GM12878 (cell line): ENCODE data around the gene CSTF1. TPM values are rescaled to one million over a fixed set of nuclear protein-coding genes. Genes with fewer than 3 reads are reported as not detected.
A peak's percentile ranks its signal among the peaks of the same experiment; 100 is the strongest.

ENCODE experiments used
- ATAC-seq: fragments of 200-7000 bp; cut with Tn5 transposase; 3 replicates; pipeline ENCODE4 v1.9.1; 2020; ENCODE audit warnings: mild to moderate bottlenecking, moderate library complexity
- BruUV-seq: library from RNA; stranded (reverse); fragments of 400-500 nt; replicated peaks from 2 replicates; lab custom pipeline; 2021; lab: Mats Ljungman, UMichigan
- CTCF ChIA-PET: fragments of 300-600 bp; sonication (Branson Sonifier 250); formaldehyde crosslinking; extraction: SDS; loops from one replicate; lab custom pipeline; 2021; ENCODE audit warnings: inconsistent platforms; lab: Yijun Ruan, JAX
- POLR2A ChIA-PET: fragments of 350-600 bp; formaldehyde crosslinking; extraction: SDS; loops from one replicate; lab custom pipeline; 2021; ENCODE audit warnings: inconsistent platforms; lab: Charles Lee
- RAD21 ChIA-PET: fragments of 300-600 bp; sonication (Branson Sonifier 250); formaldehyde crosslinking; loops from one replicate; lab custom pipeline; 2023; ENCODE audit warnings: antibody characterized with exemption; ENCODE audit not compliant: unreplicated experiment; lab: Charles Lee
- SMC1A ChIA-PET: fragments of 300-600 bp; sonication (Branson Sonifier 250); formaldehyde crosslinking; loops from one replicate; lab custom pipeline; 2023; ENCODE audit not compliant: unreplicated experiment, uncharacterized antibody; lab: Charles Lee
- DNase-seq: peaks from one replicate; pipeline ENCODE4 v3.0.0-alpha.2; 2011; ENCODE audit warnings: low read depth, low spot score
- FAIRE-seq: peaks from 3 replicates; lab custom pipeline; 2011; peaks lifted over from hg19 to GRCh38; lab: Jason Lieb, UNC
- H2AFZ ChIP-seq: 2 replicates; pipeline ENCODE4 v1.6.0; 2011; ENCODE audit warnings: low read depth, low read length, control low read depth; ENCODE audit not compliant: control insufficient read depth
- H3K27ac ChIP-seq: 2 replicates; pipeline ENCODE4 v1.5.1; 2011; ENCODE audit warnings: control low read depth; ENCODE audit not compliant: control insufficient read depth, insufficient read depth
- H3K27me3 ChIP-seq, 2 experiments: replicated peaks in 1 of 2; 2 replicates each; pipeline versions ENCODE4 v1.6.0 to v1.6.1; 2011; ENCODE audit warnings: low read length in 1 of 2; ENCODE audit not compliant: control insufficient read depth in 2 of 2, insufficient read depth in 2 of 2
- H3K36me3 ChIP-seq, 2 experiments: 2 replicates each; pipeline ENCODE4 v1.5.1; 2011; ENCODE audit warnings: low read length in 1 of 2; ENCODE audit not compliant: control insufficient read depth in 2 of 2, insufficient read depth in 2 of 2
- H3K4me1 ChIP-seq: 2 replicates; pipeline ENCODE4 v1.6.1; 2011; ENCODE audit warnings: mild to moderate bottlenecking, low read length, moderate library complexity, mixed read lengths; ENCODE audit not compliant: control insufficient read depth, insufficient read depth
- H3K4me2 ChIP-seq: 2 replicates; pipeline ENCODE4 v1.6.0; 2011; ENCODE audit warnings: control low read depth; ENCODE audit not compliant: control insufficient read depth, insufficient read depth
- H3K4me3 ChIP-seq: fragments of 200-600 bp; sonication (generic); 2 replicates; pipeline ENCODE4 v1.5.1; 2016
- H3K79me2 ChIP-seq: 2 replicates; pipeline ENCODE4 v1.6.0; 2011; ENCODE audit warnings: low read length; ENCODE audit not compliant: control insufficient read depth, insufficient read depth
- H3K9ac ChIP-seq: 2 replicates; pipeline ENCODE4 v1.8.0; 2011; ENCODE audit warnings: low read length, control low read depth, mixed read lengths; ENCODE audit not compliant: control insufficient read depth, insufficient read depth
- H3K9me3 ChIP-seq: replicated peaks from 3 replicates; pipeline ENCODE4 v1.5.1; 2011; ENCODE audit warnings: mild to moderate bottlenecking, low read length; ENCODE audit not compliant: control insufficient read depth, insufficient read depth
- H4K20me1 ChIP-seq: 2 replicates; pipeline ENCODE4 v1.6.0; 2011; ENCODE audit not compliant: control insufficient read depth, insufficient read depth
- CHD2 ChIP-seq: IDR thresholded peaks from 2 replicates; pipeline ENCODE4 v1.6.1; 2011; ENCODE audit warnings: low read depth, low read length, improper control_type of control experiment, borderline replicate concordance
- CREM ChIP-seq: IDR thresholded peaks from 2 replicates; pipeline ENCODE4 v1.6.1; 2014; ENCODE audit warnings: antibody characterized with exemption, low read depth
- HDGF ChIP-seq: fragments of 450-650 bp; IDR thresholded peaks from 2 replicates; pipeline ENCODE4 v1.6.1; 2016; ENCODE audit warnings: antibody characterized with exemption
- IKZF1 ChIP-seq: fragments of 450-650 bp; conservative IDR thresholded peaks from 2 replicates; pipeline ENCODE4 v1.6.1; 2017; ENCODE audit warnings: antibody characterized with exemption, mild to moderate bottlenecking
- JUNB ChIP-seq: IDR thresholded peaks from 2 replicates; pipeline ENCODE4 v1.6.1; 2016; ENCODE audit warnings: antibody characterized with exemption, mild to moderate bottlenecking
- LARP7 ChIP-seq: fragments of 450-650 bp; IDR thresholded peaks from 2 replicates; pipeline ENCODE4 v1.6.1; 2017; ENCODE audit warnings: mild to moderate bottlenecking
- MEF2A ChIP-seq: IDR thresholded peaks from 2 replicates; pipeline ENCODE4 v1.6.1; 2011; ENCODE audit warnings: low read depth, mild to moderate bottlenecking, low read length, moderate library complexity; ENCODE audit not compliant: insufficient read depth
- MTA3 ChIP-seq: IDR thresholded peaks from 2 replicates; pipeline ENCODE4 v1.6.1; 2012; ENCODE audit warnings: low read length, inconsistent platforms, borderline replicate concordance
- NFYA ChIP-seq: IDR thresholded peaks from 2 replicates; pipeline ENCODE4 v1.6.1; 2011; ENCODE audit warnings: low read depth, mild to moderate bottlenecking, low read length, improper control_type of control experiment, borderline replicate concordance
- NFYB ChIP-seq: IDR thresholded peaks from 2 replicates; pipeline ENCODE4 v1.6.1; 2011; ENCODE audit warnings: low read depth, mild to moderate bottlenecking, low read length, improper control_type of control experiment, moderate library complexity; ENCODE audit not compliant: insufficient read depth
- NR2C2 ChIP-seq: IDR thresholded peaks from 2 replicates; pipeline ENCODE4 v1.6.1; 2011; ENCODE audit warnings: borderline replicate concordance, low read depth; ENCODE audit not compliant: control insufficient read depth, insufficient read length
- SIN3A ChIP-seq: IDR thresholded peaks from 2 replicates; pipeline ENCODE4 v1.6.1; 2012; ENCODE audit warnings: low read depth, low read length, improper control_type of control experiment
- SMAD1 ChIP-seq: fragments of 450-650 bp; IDR thresholded peaks from 2 replicates; pipeline ENCODE4 v1.6.1; 2018; ENCODE audit warnings: mild to moderate bottlenecking, low read depth; ENCODE audit not compliant: partially characterized antibody
- SMARCA5 ChIP-seq: fragments of 450-650 bp; IDR thresholded peaks from 2 replicates; pipeline ENCODE4 v1.6.1; 2017; ENCODE audit warnings: mild to moderate bottlenecking
- WRNIP1 ChIP-seq: IDR thresholded peaks from 2 replicates; pipeline ENCODE4 v1.6.1; 2011; ENCODE audit warnings: low read depth, low read length, improper control_type of control experiment, borderline replicate concordance
- ZBED1 ChIP-seq: IDR thresholded peaks from 2 replicates; pipeline ENCODE4 v1.6.1; 2016; ENCODE audit warnings: borderline replicate concordance
- ZNF207 ChIP-seq: fragments of 450-650 bp; IDR thresholded peaks from 2 replicates; pipeline ENCODE4 v1.6.1; 2014; ENCODE audit warnings: antibody characterized with exemption, mild to moderate bottlenecking, borderline replicate concordance
- ZNF384 ChIP-seq: IDR thresholded peaks from 2 replicates; pipeline ENCODE4 v1.6.1; 2012; ENCODE audit warnings: low read depth, mild to moderate bottlenecking, low read length, improper control_type of control experiment, borderline replicate concordance
- WGBS: methylation state at CpG from one replicate; pipeline ENCODE4 v1.1.6; 2016; ENCODE audit warnings: low lambda C conversion rate; ENCODE audit not compliant: insufficient replicate concordance, insufficient coverage; ENCODE audit errors: missing lambda C conversion rate; 5-methylcytosine and 5-hydroxymethylcytosine counted together
- in situ Hi-C: fragments of 300-500 bp; cut with MboI; formaldehyde crosslinking; loops from 9 replicates; pipeline ENCODE4 v1.14.3; 2018; ENCODE audit warnings: mixed read lengths
- intact Hi-C: fragments of 100-400 bp; cut with micrococcal nuclease; formaldehyde crosslinking; loops from one replicate; pipeline ENCODE4 v1.14.2; 2022; ENCODE audit not compliant: unreplicated experiment
- polyA plus RNA-seq, 11 experiments: library from polyadenylated mRNA; depleted of rRNA in 4 of 11; unstranded in 6 of 11; stranded (reverse) in 5 of 11; fragments of >200 nt; fragmentation: Nextera tagmentation in 4 of 11; fragmentation: Illumina TruSeq in 1 of 11; extraction: Ambion mirVana in 4 of 11; extraction: Trizol in 1 of 11; gene quantifications; 1 replicate in 1 of 11; 2 replicates in 10 of 11; pipeline versions ENCODE4 v1.2.1 to v1.2.3, GENCODE V29; 2011 to 2016; ENCODE audit warnings: inconsistent platforms in 2 of 11, missing spikeins in 2 of 11, low read depth in 1 of 11
- total RNA-seq, 4 experiments: library from RNA; depleted of rRNA in 3 of 4; stranded (reverse); fragments of >200 nt in 3 of 4; fragmentation: Illumina TruSeq in 1 of 4; extraction: Trizol in 1 of 4; gene quantifications; 2 replicates each; pipeline versions ENCODE4 v1.2.1 to v1.2.3, GENCODE V29; 2013 to 2021
- TF ChIP-seq, protein P1 (sequence below): IDR thresholded peaks from 2 replicates; pipeline ENCODE4 v1.6.1; 2011; ENCODE audit warnings: borderline replicate concordance, low read depth, mild to moderate bottlenecking, moderate library complexity, low read length; ENCODE audit not compliant: insufficient read depth, poor library complexity, severe bottlenecking

Gene CSTF1
- total and polyA plus RNA-seq, 10 of the 15 experiments (the other 5 are each of a cell fraction or from before 2014, with no cell fraction given): 41.8 to 89.1 (median 50.1) TPM

DNA sequence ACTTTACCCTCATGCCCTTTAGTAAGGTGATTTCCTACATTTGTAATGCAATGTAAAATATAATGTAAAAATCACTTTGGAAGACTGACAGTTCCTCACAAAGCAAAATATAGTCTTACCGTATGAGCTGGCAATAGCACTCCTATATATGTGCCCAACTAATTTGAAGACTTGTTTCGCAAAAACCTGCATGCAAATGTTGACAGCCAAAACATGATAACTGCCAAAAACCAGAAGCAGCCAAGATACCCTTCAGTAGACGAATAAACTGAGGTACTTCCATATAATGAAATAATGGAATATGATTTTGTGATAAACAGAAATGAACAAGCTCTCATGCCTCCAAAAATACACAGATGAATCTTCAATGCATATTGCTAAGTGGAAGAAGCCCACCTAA, 14.1 kb upstream of the CSTF1 start (continued):
- no peak for TF ChIP-seq ZNF384
- no peak for TF ChIP-seq CHD2
- TF ChIP-seq JUNB: no peak
- TF ChIP-seq MEF2A: no peak
- TF ChIP-seq SIN3A: no peak
- TF ChIP-seq NR2C2: no peak
- TF ChIP-seq, all 136 proteins: peak for 0

DNA sequence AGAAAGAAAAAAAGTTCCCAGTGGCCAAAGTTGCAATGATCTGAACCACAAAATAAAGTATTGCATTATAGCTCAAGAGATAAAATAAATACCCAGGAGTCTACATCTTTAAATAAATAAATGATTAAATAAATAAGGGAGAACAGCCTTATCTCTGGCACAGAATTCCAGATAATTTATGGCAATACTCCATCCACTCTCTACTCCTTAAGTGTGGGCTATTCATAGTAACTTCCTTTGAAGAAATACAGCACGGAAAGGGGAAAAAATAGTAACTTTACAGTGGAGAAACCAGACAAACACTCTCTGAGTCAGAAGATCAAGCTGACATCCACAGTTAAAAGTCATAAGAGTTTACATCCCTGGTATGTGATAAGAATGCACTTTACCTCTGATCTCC, 12.1 kb upstream of the CSTF1 start:
- POLR2A ChIA-PET: interaction anchor here (0.6 kb wide), 1 partner anchor 10 kb away, joined by 3 read pairs; no protein-coding TSS in a partner anchor
- BruUV-seq: TSS peak; percentile 25
- FAIRE-seq: no peak
- Histone ChIP-seq H4K20me1 (peaks cover 3% of the 10 kb centered on the region), H3K9me3 (no peaks in the 10 kb centered on the region), H3K27ac (no peak overlapping the region), H3K9ac (no peak overlapping the region), H3K79me2 (peaks cover 15% of the 10 kb centered on the region), H3K4me2 (no peak overlapping the region), H3K36me3 (peaks cover 10 to 33% of the 10 kb centered on the region in 2 experiments; a peak in 3 of 4 replicates), H3K4me3 (no peak overlapping the region), H3K27me3 (no peaks in the 10 kb centered on the region), H2AFZ (no peak overlapping the region), H3K4me1 (no peaks in the 10 kb centered on the region)
- CTCF ChIA-PET: no interaction called here
- intact Hi-C loops: no loop called here
- SMC1A ChIA-PET: interaction anchor here (1.4 to 1.5 kb wide), 2 partner anchors 11 to 17 kb away, joined by 4 to 7 read pairs; partner anchors contain the start of genes AURKA and CSTF1
- 61% methylated on average over 1 of the region's 1 CpG for WGBS
- in situ Hi-C loops: no loop called here
- DNase-seq: no peak
- RAD21 ChIA-PET: no interaction called here
- TF ChIP-seq WRNIP1 (no peak), CREM (no peak), JUNB (no peak), ZNF207 (no peak), NFYA (no peak), HDGF (no peak), NFYB (no peak), SMAD1 (no peak), ZBED1 (no peak), LARP7 (no peak), IKZF1 (no peak), MTA3 (no peak), SMARCA5 (no peak)
- TF ChIP-seq, protein P1, sequence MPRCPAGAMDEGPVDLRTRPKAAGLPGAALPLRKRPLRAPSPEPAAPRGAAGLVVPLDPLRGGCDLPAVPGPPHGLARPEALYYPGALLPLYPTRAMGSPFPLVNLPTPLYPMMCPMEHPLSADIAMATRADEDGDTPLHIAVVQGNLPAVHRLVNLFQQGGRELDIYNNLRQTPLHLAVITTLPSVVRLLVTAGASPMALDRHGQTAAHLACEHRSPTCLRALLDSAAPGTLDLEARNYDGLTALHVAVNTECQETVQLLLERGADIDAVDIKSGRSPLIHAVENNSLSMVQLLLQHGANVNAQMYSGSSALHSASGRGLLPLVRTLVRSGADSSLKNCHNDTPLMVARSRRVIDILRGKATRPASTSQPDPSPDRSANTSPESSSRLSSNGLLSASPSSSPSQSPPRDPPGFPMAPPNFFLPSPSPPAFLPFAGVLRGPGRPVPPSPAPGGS: no peak
- no peak for ATAC-seq
